Measurements from ENCODE around the gene COL19A1.

DNA sequence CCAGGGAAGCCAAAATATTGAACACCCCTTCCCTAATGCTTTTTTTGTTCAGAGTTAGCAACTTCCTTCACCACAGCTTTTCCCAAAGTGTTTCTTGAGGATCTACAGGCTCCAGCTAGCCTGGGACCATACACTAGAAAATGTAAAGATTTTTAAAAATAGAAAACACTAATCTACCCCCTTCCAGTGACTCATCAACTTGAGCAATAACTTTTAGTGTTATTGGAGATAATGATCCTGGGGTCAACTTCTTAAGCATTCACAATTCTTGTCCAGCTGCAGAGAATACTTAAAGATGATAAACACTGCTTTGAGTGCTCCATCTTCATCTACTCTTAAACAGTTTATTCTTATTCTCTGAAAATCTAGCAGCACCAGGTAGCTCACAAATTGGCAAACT is 304.9 kb downstream of the COL19A1 start:
- TF ChIP-seq EP300 (IDR thresholded peaks at IDR 0.05) (no peak), POLR2A (IDR thresholded peaks at IDR 0.05) (no peak), CTCF (IDR thresholded peaks at IDR 0.05) (no peak), POLR2AphosphoS5 (IDR thresholded peaks at IDR 0.05) (no peak)

Data from sigmoid colon (tissue), 4 donors.